GM12864 (cell line): Measurements from ENCODE around the gene WDR18.

Experiments
- DNase-seq: peaks from one replicate; pipeline ENCODE4 v3.0.0-alpha.2; 2011; ENCODE audit warnings: low read depth
- H3K4me3 ChIP-seq: 2 replicates; pipeline ENCODE4 v1.5.1; 2011; ENCODE audit warnings: mild to moderate bottlenecking, low read depth, low read length, control low read depth
- CTCF ChIP-seq: IDR thresholded peaks from 2 replicates; pipeline ENCODE4 v1.5.1; 2011; ENCODE audit warnings: low read depth, mild to moderate bottlenecking, moderate library complexity, low read length, control low read depth, inconsistent platforms; ENCODE audit errors: missing control alignments

The WDR18 gene

DNA sequence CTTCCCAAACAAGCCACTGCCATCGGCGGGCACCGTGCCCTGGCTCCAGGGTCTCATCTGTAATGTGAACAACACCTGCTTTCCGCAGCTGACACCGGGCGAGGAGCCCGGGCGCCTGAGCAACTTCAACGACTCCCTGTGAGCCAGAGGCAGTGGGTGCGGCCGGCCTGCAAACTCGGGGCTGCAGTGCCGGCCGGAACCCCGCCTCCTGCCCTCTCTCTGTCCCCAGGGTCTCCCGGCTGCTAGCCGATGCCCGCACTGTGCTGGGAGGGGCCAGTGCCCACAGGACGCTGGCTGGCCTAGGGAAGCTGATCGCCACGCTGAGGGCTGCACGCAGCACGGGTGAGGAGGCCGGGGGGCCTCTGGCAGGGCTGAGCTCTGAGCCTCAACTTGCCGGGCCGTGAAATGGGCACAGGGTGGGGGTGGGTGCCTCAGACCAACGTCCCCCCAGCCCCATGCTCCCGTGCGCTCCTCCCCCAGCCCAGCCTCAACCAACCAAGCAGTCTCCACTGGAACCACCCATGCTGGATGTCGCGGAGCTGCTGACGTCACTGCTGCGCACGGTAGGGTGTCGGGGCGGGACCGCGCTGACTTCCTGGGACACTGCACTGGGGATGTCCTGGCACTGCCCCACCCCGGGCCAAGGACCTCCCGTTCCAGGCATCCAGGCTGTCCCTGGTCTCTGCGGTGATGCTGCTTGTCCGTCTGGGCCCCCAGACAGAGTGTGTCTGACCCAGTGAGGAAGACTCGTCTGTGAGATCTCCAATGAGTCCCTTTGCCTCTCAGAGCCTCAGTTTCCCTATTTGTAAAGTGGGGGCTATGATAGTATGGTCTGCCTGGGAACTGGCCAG lies 57.9 kb downstream of the WDR18 start:
- no peak overlapping the region for H3K4me3 ChIP-seq
- no peak for DNase-seq

DNA sequence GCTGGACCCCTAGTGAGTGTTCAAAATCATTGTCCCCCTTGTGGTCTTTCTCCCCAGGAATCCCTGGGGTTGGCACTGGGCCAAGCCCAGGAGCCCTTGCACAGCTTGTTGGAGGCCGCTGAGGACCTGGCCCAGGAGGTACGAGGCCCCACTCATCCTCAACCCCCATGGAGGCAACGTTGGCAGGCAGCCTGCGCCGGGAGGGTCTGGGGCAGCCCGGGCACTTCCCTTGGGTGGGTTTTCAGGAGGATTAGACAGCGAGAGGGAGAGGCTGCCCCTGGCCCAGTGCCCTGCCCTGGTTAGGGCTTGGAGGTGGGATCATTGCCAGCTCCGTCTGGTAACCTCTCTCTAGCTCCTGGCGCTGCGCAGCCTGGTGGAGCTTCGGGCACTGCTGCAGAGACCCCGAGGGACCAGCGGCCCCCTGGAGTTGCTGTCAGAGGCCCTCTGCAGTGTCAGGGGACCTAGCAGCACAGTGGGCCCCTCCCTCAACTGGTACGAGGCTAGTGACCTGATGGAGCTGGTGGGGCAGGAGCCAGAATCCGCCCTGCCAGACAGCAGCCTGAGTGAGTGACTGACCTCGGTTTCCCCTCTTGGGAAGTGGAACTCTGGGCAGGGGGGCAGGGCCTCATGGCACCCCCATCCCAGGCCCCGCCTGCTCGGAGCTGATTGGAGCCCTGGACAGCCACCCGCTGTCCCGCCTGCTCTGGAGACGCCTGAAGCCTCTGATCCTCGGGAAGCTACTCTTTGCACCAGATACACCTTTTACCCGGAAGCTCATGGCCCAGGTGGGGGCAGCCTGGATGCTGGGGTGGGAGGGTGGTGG lies 58.8 kb downstream of the WDR18 start:
- no peak for DNase-seq
- no peak overlapping the region for H3K4me3 ChIP-seq
- no peak for TF ChIP-seq CTCF

More for the DNA sequence above, 57.9 kb downstream of the WDR18 start:
- TF ChIP-seq CTCF, result no peak
